ENCODE results near the gene MYO1A.

Gene MYO1A

DNA sequence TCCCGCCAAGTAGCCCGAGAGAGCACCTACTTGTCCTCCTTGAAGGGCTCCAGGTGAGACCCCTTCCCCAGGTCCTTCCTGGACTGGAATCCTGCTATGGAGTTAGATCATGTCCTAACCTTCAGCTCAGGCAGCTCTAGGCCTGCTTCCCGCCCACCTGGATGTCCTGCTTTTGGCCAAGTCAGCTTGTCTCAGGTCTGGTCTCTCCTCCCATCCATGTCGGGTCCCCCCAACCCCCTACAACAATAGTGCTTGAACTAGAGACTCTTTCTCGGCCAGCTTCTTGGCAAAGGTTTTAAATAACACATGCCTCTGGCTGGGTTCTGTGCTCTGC lies 42.6 kb upstream of the MYO1A start:
- no peaks in the 10 kb centered on the region for H3K79me2 ChIP-seq (ENCODE audit: low read length)
- TF ChIP-seq EZH2phosphoT487 (IDR thresholded peaks at IDR 0.05; ENCODE audit: low read depth), result no peak
- TF ChIP-seq, protein P1, sequence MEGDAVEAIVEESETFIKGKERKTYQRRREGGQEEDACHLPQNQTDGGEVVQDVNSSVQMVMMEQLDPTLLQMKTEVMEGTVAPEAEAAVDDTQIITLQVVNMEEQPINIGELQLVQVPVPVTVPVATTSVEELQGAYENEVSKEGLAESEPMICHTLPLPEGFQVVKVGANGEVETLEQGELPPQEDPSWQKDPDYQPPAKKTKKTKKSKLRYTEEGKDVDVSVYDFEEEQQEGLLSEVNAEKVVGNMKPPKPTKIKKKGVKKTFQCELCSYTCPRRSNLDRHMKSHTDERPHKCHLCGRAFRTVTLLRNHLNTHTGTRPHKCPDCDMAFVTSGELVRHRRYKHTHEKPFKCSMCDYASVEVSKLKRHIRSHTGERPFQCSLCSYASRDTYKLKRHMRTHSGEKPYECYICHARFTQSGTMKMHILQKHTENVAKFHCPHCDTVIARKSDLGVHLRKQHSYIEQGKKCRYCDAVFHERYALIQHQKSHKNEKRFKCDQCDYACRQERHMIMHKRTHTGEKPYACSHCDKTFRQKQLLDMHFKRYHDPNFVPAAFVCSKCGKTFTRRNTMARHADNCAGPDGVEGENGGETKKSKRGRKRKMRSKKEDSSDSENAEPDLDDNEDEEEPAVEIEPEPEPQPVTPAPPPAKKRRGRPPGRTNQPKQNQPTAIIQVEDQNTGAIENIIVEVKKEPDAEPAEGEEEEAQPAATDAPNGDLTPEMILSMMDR (IDR thresholded peaks at IDR 0.05; ENCODE audit: low read depth, low read length), result no peak
- H3K36me3 ChIP-seq (replicated peaks; ENCODE audit: low read depth, low read length), result peaks cover 19% of the 10 kb centered on the region
- peaks cover 29% of the 10 kb centered on the region for H3K4me1 ChIP-seq (ENCODE audit: low read length)
- H3K4me2 ChIP-seq (ENCODE audit: low read length), result no peak overlapping the region
- H3K27me3 ChIP-seq (ENCODE audit: low read depth, low read length), result no peaks in the 10 kb centered on the region
- H3K4me3 ChIP-seq (ENCODE audit: low read length), result no peak overlapping the region
- peaks cover 14% of the 10 kb centered on the region for H4K20me1 ChIP-seq (ENCODE audit: insufficient read depth, low read length)
- H3K9ac ChIP-seq (ENCODE audit: low read length), result no peak overlapping the region
- no peaks in the 10 kb centered on the region for H3K9me3 ChIP-seq (ENCODE audit: insufficient read depth, low read length)
- H2AFZ ChIP-seq (ENCODE audit: low read depth, low read length), result no peak overlapping the region
- H3K27ac ChIP-seq (ENCODE audit: low read length), result no peak overlapping the region

DNA sequence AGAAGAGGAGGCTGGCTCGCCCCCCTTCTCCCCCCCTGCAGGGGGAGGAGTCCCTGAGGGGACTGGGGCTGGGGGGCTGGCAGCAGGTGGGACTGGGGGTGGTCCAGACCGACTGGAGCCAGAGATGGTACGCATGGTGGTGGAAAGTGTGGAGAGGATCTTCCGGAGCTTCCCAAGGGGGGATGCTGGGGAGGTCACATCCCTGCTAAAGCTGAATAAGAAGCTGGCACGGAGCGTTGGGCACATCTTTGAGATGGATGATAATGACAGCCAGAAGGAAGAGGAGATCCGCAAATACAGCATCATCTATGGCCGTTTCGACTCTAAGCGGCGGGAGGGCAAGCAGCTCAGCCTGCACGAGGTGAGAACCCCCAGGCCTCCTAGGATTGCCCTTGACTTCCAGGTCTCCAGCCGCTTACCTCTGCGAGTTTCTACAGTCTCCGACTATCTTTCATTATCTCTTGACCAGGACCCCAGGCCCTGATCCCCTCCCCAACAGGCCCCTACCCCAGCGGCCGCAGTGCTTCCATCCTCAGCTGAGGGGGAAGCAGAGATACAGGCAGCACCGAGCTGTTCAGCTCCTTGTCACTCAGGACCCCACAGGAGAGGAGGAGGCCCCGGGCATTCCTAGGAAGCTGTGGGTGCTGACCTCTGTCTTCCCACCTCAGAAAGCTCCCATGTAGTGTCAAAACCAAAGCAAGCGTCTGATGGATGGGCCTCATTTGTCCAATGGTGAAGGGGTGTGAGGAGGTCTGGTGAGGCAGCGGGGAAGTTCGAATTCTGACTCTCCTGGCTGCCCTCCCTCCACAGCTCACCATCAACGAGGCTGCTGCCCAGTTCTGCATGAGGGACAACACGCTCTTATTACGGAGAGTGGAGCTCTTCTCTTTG lies 42.0 kb upstream of the MYO1A start:
- Histone ChIP-seq H3K9ac (ENCODE audit: low read length) (no peak overlapping the region), H3K4me2 (ENCODE audit: low read length) (no peak overlapping the region), H3K79me2 (ENCODE audit: low read length) (no peaks in the 10 kb centered on the region), H3K4me3 (ENCODE audit: low read length) (no peak overlapping the region), H3K36me3 (replicated peaks; ENCODE audit: low read depth, low read length) (peaks cover 13% of the 10 kb centered on the region), H2AFZ (ENCODE audit: low read depth, low read length) (no peak overlapping the region), H3K9me3 (ENCODE audit: insufficient read depth, low read length) (no peaks in the 10 kb centered on the region), H3K27me3 (ENCODE audit: low read depth, low read length) (no peaks in the 10 kb centered on the region), H4K20me1 (ENCODE audit: insufficient read depth, low read length) (peaks cover 14% of the 10 kb centered on the region), H3K27ac (ENCODE audit: low read length) (no peak overlapping the region), H3K4me1 (ENCODE audit: low read length) (peaks cover 29% of the 10 kb centered on the region)
- no peak for TF ChIP-seq EZH2phosphoT487 (IDR thresholded peaks at IDR 0.05; ENCODE audit: low read depth)

DNA sequence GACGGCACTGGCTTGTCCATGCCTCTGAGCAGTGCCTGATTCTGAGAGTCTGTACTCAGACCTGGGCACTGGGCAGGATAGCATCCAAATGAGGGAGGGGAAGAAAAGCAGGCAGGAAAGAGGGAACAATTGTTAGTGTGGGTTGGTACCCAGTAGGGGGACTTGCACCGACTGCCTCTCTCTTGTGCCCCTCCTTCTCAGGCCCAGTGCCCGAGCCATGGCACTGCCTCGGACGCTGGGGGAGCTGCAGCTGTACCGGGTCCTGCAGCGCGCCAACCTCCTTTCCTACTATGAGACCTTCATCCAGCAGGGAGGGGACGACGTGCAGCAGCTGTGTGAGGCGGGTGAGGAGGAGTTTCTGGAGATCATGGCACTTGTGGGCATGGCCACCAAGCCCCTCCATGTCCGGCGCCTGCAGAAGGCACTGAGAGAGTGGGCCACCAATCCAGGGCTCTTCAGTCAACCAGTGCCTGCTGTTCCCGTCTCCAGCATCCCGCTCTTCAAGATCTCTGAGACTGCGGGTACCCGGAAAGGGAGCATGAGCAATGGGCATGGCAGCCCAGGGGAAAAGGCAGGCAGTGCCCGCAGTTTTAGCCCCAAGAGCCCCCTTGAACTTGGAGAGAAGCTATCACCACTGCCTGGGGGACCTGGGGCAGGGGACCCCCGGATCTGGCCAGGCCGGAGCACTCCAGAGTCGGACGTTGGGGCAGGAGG lies 41.2 kb upstream of the MYO1A start:
- H2AFZ ChIP-seq (ENCODE audit: low read depth, low read length), result no peak overlapping the region
- H3K79me2 ChIP-seq (ENCODE audit: low read length), result no peaks in the 10 kb centered on the region
- no peak overlapping the region for H3K4me3 ChIP-seq (ENCODE audit: low read length)
- peaks cover 11% of the 10 kb centered on the region for H4K20me1 ChIP-seq (ENCODE audit: insufficient read depth, low read length)
- H3K4me1 ChIP-seq (ENCODE audit: low read length), result peaks cover 33% of the 10 kb centered on the region
- peaks cover 5% of the 10 kb centered on the region for H3K36me3 ChIP-seq (replicated peaks; ENCODE audit: low read depth, low read length)
- no peak overlapping the region for H3K4me2 ChIP-seq (ENCODE audit: low read length)
- TF ChIP-seq EZH2phosphoT487 (IDR thresholded peaks at IDR 0.05; ENCODE audit: low read depth), result no peak
- TF ChIP-seq, protein P1 (IDR thresholded peaks at IDR 0.05; ENCODE audit: low read depth, low read length), result no peak
- no peak overlapping the region for H3K27ac ChIP-seq (ENCODE audit: low read length)
- H3K9ac ChIP-seq (ENCODE audit: low read length), result no peak overlapping the region
- no peaks in the 10 kb centered on the region for H3K27me3 ChIP-seq (ENCODE audit: low read depth, low read length)
- no peaks in the 10 kb centered on the region for H3K9me3 ChIP-seq (ENCODE audit: insufficient read depth, low read length)

DNA sequence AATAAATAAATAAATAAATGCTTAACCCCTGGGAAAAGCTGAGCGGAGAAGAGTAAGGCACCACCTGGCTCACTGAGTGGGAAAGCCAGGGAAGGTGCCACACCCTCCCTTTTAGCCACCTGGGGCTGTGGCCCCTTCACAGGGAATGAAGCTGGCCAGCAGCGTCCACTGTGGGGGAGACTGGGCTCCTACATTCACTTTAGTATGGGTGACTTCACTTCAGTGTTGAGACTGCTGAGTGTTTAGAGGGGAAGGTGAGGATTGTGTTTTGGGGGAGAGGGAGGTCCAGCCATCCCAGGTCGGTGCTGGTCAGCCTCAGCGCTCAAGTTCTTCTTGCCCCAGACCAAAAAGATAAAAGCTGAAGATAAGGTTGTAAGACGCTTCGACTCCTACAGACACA lies 40.6 kb upstream of the MYO1A start:
- Histone ChIP-seq H3K4me1 (ENCODE audit: low read length) (peaks cover 36% of the 10 kb centered on the region), H3K27ac (ENCODE audit: low read length) (no peak overlapping the region), H4K20me1 (ENCODE audit: insufficient read depth, low read length) (0 out of 2 replicates have a peak, but pooled peaks cover 7% of the 10 kb centered on the region), H3K9ac (ENCODE audit: low read length) (no peak overlapping the region), H3K4me2 (ENCODE audit: low read length) (no peak overlapping the region), H3K79me2 (ENCODE audit: low read length) (no peaks in the 10 kb centered on the region), H2AFZ (ENCODE audit: low read depth, low read length) (no peak overlapping the region), H3K36me3 (replicated peaks; ENCODE audit: low read depth, low read length) (peaks cover 2% of the 10 kb centered on the region), H3K27me3 (ENCODE audit: low read depth, low read length) (no peaks in the 10 kb centered on the region), H3K9me3 (ENCODE audit: insufficient read depth, low read length) (no peaks in the 10 kb centered on the region), H3K4me3 (ENCODE audit: low read length) (no peak overlapping the region)
- no peak for TF ChIP-seq EZH2phosphoT487 (IDR thresholded peaks at IDR 0.05; ENCODE audit: low read depth)
- TF ChIP-seq, protein P1 (IDR thresholded peaks at IDR 0.05; ENCODE audit: low read depth, low read length), result no peak
